Psoas muscle (tissue), 8 donors: ENCODE measurements around the gene BMP6. TPM values are rescaled to one million over a fixed set of nuclear protein-coding genes. Genes with fewer than 3 reads are reported as not detected.
"Not testable (repeated sequence)": the region's sequence is repeated elsewhere in the genome, so short reads cannot be mapped to it uniquely, and the experiment has no call there.

ENCODE experiments used
- ATAC-seq, 4 donors: fragments of 200-7000 bp; cut with Tn5 transposase; one replicate each; pipeline ENCODE4 v1.9.1; 2020; ENCODE audit warnings: moderate library complexity in 3 of 4, mild to moderate bottlenecking in 2 of 4
- DNase-seq, 2 donors: peaks; one replicate each; pipeline ENCODE4 v3.0.0-alpha.2; 2020
- H3K27ac ChIP-seq: fragments of 200-600 bp; one replicate; pipeline ENCODE4 v1.8.0; 2022
- H3K27me3 ChIP-seq, 3 donors: fragments of 200-600 bp in 1 of 3; one replicate each; pipeline versions ENCODE4 v1.6.1 to v1.8.0; 2013 to 2022; ENCODE audit warnings: low read length in 2 of 3, mild to moderate bottlenecking in 2 of 3, moderate library complexity in 1 of 3; ENCODE audit not compliant: insufficient read depth in 3 of 3
- H3K36me3 ChIP-seq, 2 donors: fragments of 200-600 bp in 1 of 2; one replicate each; pipeline versions ENCODE4 v1.6.1 to v1.8.0; 2013 to 2022; ENCODE audit warnings: low read depth in 1 of 2, mild to moderate bottlenecking in 1 of 2, moderate library complexity in 1 of 2; ENCODE audit not compliant: insufficient read depth in 1 of 2
- H3K4me1 ChIP-seq: fragments of 200-600 bp; one replicate; pipeline ENCODE4 v1.8.0; 2022
- H3K4me3 ChIP-seq: fragments of 200-600 bp; one replicate; pipeline ENCODE4 v1.8.0; 2022; ENCODE audit warnings: mild to moderate bottlenecking
- H3K9me3 ChIP-seq: fragments of 200-600 bp; one replicate; pipeline ENCODE4 v1.8.0; 2022
- WGBS, 3 donors: extraction: QIAGEN DNeasy Blood & Tissue Kit; methylation state at CpG; one replicate each; pipeline versions ENCODE4 v1.1.6 to v1.1.7; 2013; 5-methylcytosine and 5-hydroxymethylcytosine counted together
- intact Hi-C, 2 donors: fragments of 100-400 bp; cut with DNase I; formaldehyde crosslinking; loops; one replicate each; pipeline versions ENCODE4 v1.11.0 to v1.14.2; 2022
- polyA plus RNA-seq, 3 donors: library from polyadenylated mRNA; stranded (reverse); fragments of 200-250 nt; gene quantifications; one replicate each; pipeline ENCODE4 v1.2.3, GENCODE V29; 2013
- total RNA-seq, 4 donors: library from RNA; stranded (reverse); fragmentation: NEBNext Ultra II Directional in 2 of 4; extraction: Animal tissue kit (Norgen Biotek cat#: 25700) in 2 of 4; gene quantifications; one replicate each; pipeline versions ENCODE4 v1.2.1 to v1.2.4, GENCODE V29; 2021 to 2023
- TF ChIP-seq, protein P1 (sequence below): fragments of 200-600 bp; IDR thresholded peaks from one replicate; pipeline ENCODE4 v1.8.0; 2022; ENCODE audit warnings: antibody characterized with exemption
- donor health status: healthy with polysubstance abuse.
- donor health status: DM: no; HTN: no; CAD: no; lungs with moderate emphysema.
- donor health status: Bipolar disorder and iron deficiency.
- donor health status: healthy.
- donor health status: DM: yes; HTN: yes; CAD: no.
- donor health status: DM: no; HTN: no; CAD: no.
- donor health status: DM: no; HTN: no; CAD: no.
- donor health status: DM: yes; HTN: yes; CAD: no.

The BMP6 gene
- total and polyA plus RNA-seq, 7 donors, result 0.96 to 4.9 (median 3.4) TPM

DNA sequence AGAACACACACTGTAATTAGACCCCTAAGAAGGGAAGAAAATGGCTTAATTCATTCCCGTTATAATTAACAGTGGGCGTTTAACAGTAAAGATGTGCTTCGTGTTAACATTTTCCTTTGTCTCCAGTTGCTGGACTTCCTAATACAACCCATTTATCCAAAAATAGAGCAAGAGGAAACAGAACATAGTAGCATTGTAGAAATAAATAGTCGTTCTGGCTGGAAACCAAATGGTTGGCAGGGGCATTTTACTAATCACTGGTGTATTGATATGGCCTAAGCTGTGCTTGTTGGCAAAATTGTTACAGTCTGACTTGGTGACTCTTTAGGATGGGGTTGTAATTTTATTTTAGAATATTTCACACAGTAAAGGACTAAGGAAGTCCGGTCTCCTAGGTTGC, 89.8 kb downstream of the BMP6 start:
- H3K36me3 ChIP-seq, result no peaks in the 10 kb centered on the region
- H3K27ac ChIP-seq, result no peak overlapping the region
- intact Hi-C loops, result no loop called here
- TF ChIP-seq, protein P1, sequence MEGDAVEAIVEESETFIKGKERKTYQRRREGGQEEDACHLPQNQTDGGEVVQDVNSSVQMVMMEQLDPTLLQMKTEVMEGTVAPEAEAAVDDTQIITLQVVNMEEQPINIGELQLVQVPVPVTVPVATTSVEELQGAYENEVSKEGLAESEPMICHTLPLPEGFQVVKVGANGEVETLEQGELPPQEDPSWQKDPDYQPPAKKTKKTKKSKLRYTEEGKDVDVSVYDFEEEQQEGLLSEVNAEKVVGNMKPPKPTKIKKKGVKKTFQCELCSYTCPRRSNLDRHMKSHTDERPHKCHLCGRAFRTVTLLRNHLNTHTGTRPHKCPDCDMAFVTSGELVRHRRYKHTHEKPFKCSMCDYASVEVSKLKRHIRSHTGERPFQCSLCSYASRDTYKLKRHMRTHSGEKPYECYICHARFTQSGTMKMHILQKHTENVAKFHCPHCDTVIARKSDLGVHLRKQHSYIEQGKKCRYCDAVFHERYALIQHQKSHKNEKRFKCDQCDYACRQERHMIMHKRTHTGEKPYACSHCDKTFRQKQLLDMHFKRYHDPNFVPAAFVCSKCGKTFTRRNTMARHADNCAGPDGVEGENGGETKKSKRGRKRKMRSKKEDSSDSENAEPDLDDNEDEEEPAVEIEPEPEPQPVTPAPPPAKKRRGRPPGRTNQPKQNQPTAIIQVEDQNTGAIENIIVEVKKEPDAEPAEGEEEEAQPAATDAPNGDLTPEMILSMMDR, result no peak
- H3K4me1 ChIP-seq, result no peaks in the 10 kb centered on the region
- no peak for ATAC-seq
- H3K27me3 ChIP-seq, result no peaks in the 10 kb centered on the region
- no peak for DNase-seq
- no peak overlapping the region for H3K4me3 ChIP-seq
- 25 to 45% (median 33%) methylated on average over 5 of the region's 5 CpGs for WGBS, 3 donors
- H3K9me3 ChIP-seq, result no peaks in the 10 kb centered on the region

GRCh38 chr6:7817184-7817583, 91.3 kb downstream of the BMP6 start:
- H3K27me3 ChIP-seq, H3K36me3 ChIP-seq, DNase-seq, H3K27ac ChIP-seq, ATAC-seq, H3K4me1 ChIP-seq, intact Hi-C loops, H3K9me3 ChIP-seq, H3K4me3 ChIP-seq: not testable (repeated sequence)
- 47 to 67% (median 59%) methylated on average over 5 of the region's 5 CpGs for WGBS, 3 donors

- peak in 1 of 4 donors; percentile 56 for ATAC-seq
- Histone ChIP-seq H3K9me3 (no peaks in the 10 kb centered on the region), H3K4me1 (no peaks in the 10 kb centered on the region), H3K4me3 (no peak overlapping the region), H3K27me3 (peaks cover 0 to 2% (median 0%) of the 10 kb centered on the region in 3 donors), H3K27ac (no peak overlapping the region), H3K36me3 (no peaks in the 10 kb centered on the region)
- 36 to 51% (median 42%) methylated on average over 13 of the region's 13 CpGs for WGBS, 3 donors
- intact Hi-C loops, result no loop called here
- peak; percentile 37 to 62 for DNase-seq
- TF ChIP-seq, protein P1, result no peak
Observed at GRCh38 chr6:7818257-7819214, 92.6 kb downstream of the BMP6 start.

GRCh38 chr6:7819431-7820015, 93.6 kb downstream of the BMP6 start:
- no peaks in the 10 kb centered on the region for H3K36me3 ChIP-seq
- intact Hi-C loops, result no loop called here
- H3K27me3 ChIP-seq, result peaks cover 0 to 2% (median 0%) of the 10 kb centered on the region in 3 donors
- H3K27ac ChIP-seq, result no peak overlapping the region
- no peaks in the 10 kb centered on the region for H3K4me1 ChIP-seq
- H3K4me3 ChIP-seq, result no peak overlapping the region
- 52 to 67% (median 61%) methylated on average over 3 of the region's 3 CpGs for WGBS, 3 donors
- TF ChIP-seq, protein P1, result no peak
- no peak for DNase-seq
- no peaks in the 10 kb centered on the region for H3K9me3 ChIP-seq
- no peak for ATAC-seq

DNA sequence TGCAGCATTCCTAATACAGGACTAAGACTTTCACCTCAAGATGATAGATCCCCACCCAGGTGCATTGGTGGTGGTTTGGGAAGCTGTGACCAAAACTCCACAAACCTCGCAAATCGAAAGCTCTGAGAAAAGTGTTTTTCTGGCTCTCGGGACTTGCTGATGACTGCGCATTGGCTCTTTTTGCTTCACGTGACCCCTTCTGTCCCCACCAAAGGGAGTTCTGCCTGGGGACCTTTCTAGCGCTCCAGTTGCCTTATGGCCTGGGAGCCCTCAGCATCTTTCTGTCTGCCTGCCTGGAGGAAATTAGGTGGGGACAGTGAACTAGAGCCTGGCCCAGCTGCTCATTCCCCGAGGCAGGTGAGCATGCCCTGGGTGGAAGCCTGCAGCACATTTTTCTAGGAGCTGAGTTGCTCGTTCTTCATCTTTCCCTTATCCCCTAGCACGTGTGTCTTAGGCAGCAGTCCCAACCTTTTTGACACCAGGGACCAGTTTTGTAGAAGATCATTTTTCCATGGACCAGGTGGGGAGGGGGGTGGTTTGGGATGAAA, 94.5 kb downstream of the BMP6 start:
- H3K4me1 ChIP-seq, result no peaks in the 10 kb centered on the region
- ATAC-seq, result no peak
- peaks cover 0 to 2% (median 0%) of the 10 kb centered on the region in 3 donors for H3K27me3 ChIP-seq
- DNase-seq, result no peak
- WGBS, 3 donors, result 75 to 78% (median 77%) methylated on average over 9 of the region's 9 CpGs
- H3K36me3 ChIP-seq, result no peaks in the 10 kb centered on the region
- H3K9me3 ChIP-seq, result no peaks in the 10 kb centered on the region
- TF ChIP-seq, protein P1, result no peak
- no peak overlapping the region for H3K4me3 ChIP-seq
- no peak overlapping the region for H3K27ac ChIP-seq
- intact Hi-C loops, result no loop called here
